HCT116 (cell line): ENCODE data around the gene CCR6. TPM values are rescaled to one million over a fixed set of nuclear protein-coding genes. Genes with fewer than 3 reads are reported as not detected.

ENCODE experiments used
- ATAC-seq: fragments of 200-7000 bp; cut with Tn5 transposase; 2 replicates; pipeline ENCODE4 v1.9.1; 2020; ENCODE audit warnings: mild to moderate bottlenecking, moderate library complexity
- BruUV-seq: library from RNA; stranded (reverse); fragments of 400-500 nt; replicated peaks from 2 replicates; lab custom pipeline; 2021; lab: Mats Ljungman, UMichigan
- CTCF ChIA-PET: fragments of 300-600 bp; sonication (Branson Sonifier 250); formaldehyde crosslinking; loops from one replicate; lab custom pipeline; 2021; ENCODE audit warnings: antibody characterized with exemption; lab: Charles Lee
- POLR2A ChIA-PET: fragments of 300-600, 350-600 bp; sonication (Branson Sonifier 250); formaldehyde crosslinking; loops from one replicate; lab custom pipeline; 2021; ENCODE audit warnings: antibody characterized with exemption; lab: Charles Lee
- RAD21 ChIA-PET, 2 experiments: fragments of 300-600 bp; sonication (Branson Sonifier 250); formaldehyde crosslinking; loops; one replicate each; lab custom pipeline; 2023; ENCODE audit warnings: low total read pairs in 2 of 2; ENCODE audit not compliant: uncharacterized antibody in 2 of 2, unreplicated experiment in 2 of 2, low non-redundant PET in 1 of 2; lab: Charles Lee
- DNase-seq: peaks from one replicate; pipeline ENCODE4 v3.0.0-alpha.2; 2010; ENCODE audit warnings: low read depth, low spot score
- H2AFZ ChIP-seq: fragments of 200-600 bp; shearing (Covaris generic), sonication (generic); 2 replicates; pipeline ENCODE4 v1.6.1; 2017; ENCODE audit warnings: low read depth, mixed run types, mixed read lengths, antibody characterized with exemption, low read length; ENCODE audit not compliant: poor library complexity, severe bottlenecking
- H3K27ac ChIP-seq: 2 replicates; pipeline ENCODE4 v1.5.1; 2012; ENCODE audit warnings: low read depth, low read length
- H3K27me3 ChIP-seq: fragments of 200-600 bp; sonication (generic); 2 replicates; pipeline ENCODE4 v1.6.1; 2016; ENCODE audit warnings: mixed run types, low read length, mixed read lengths; ENCODE audit not compliant: insufficient read depth
- H3K36me3 ChIP-seq, 2 experiments: fragments of 200-500 bp in 1 of 2; fragments of 200-600 bp in 1 of 2; sonication (Bioruptor generic) in 1 of 2; sonication (generic) in 1 of 2; 2 replicates each; pipeline versions ENCODE4 v1.5.1 to v1.6.1; 2014 to 2016; ENCODE audit warnings: low read length in 2 of 2, inconsistent platforms in 1 of 2, mixed read lengths in 1 of 2, mixed run types in 1 of 2; ENCODE audit not compliant: insufficient read depth in 2 of 2, control insufficient read depth in 1 of 2
- H3K4me1 ChIP-seq, 2 experiments: fragments of 200-600 bp in 1 of 2; sonication (generic) in 1 of 2; 2 replicates each; pipeline versions ENCODE4 v1.5.1 to v1.6.1; 2012 to 2017; ENCODE audit warnings: low read length in 2 of 2, inconsistent platforms in 1 of 2, mild to moderate bottlenecking in 1 of 2, mixed read lengths in 1 of 2, mixed run types in 1 of 2, moderate library complexity in 1 of 2; ENCODE audit not compliant: insufficient read depth in 2 of 2, control insufficient read depth in 1 of 2
- H3K4me2 ChIP-seq: fragments of 200-600 bp; sonication (generic); 2 replicates; pipeline ENCODE4 v1.6.1; 2017; ENCODE audit warnings: mixed run types, low read length, mixed read lengths
- H3K4me3 ChIP-seq, 2 experiments: fragments of 200-600 bp in 1 of 2; sonication (generic) in 1 of 2; replicated peaks in 1 of 2; 2 replicates each; pipeline ENCODE4 v1.5.1; 2011 to 2016; ENCODE audit warnings: low read length in 2 of 2, control low read depth in 1 of 2, low read depth in 1 of 2, mild to moderate bottlenecking in 1 of 2, mixed read lengths in 1 of 2, mixed run types in 1 of 2
- H3K79me2 ChIP-seq: fragments of 200-600 bp; sonication (generic); 2 replicates; pipeline ENCODE4 v1.6.1; 2017; ENCODE audit warnings: mild to moderate bottlenecking, mixed run types, low read length, moderate library complexity, mixed read lengths; ENCODE audit not compliant: insufficient read depth
- H3K9ac ChIP-seq: fragments of 200-600 bp; sonication (generic); 2 replicates; pipeline ENCODE4 v1.6.1; 2016; ENCODE audit warnings: low read length, mixed read lengths
- H3K9me2 ChIP-seq: fragments of 200-600 bp; sonication (generic), shearing (Covaris generic); 2 replicates; pipeline ENCODE4 v1.6.1; 2017; ENCODE audit warnings: mixed run types, mild to moderate bottlenecking, moderate library complexity; ENCODE audit not compliant: insufficient read depth
- H3K9me3 ChIP-seq, 2 experiments: fragments of 200-500 bp in 1 of 2; fragments of 200-600 bp in 1 of 2; sonication (Bioruptor generic) in 1 of 2; sonication (generic) in 1 of 2; 2 replicates each; pipeline ENCODE4 v1.6.1; 2014 to 2017; ENCODE audit warnings: low read length in 2 of 2, mixed read lengths in 2 of 2, inconsistent platforms in 1 of 2, low read depth in 1 of 2, mild to moderate bottlenecking in 1 of 2, mixed run types in 1 of 2, moderate library complexity in 1 of 2; ENCODE audit not compliant: control insufficient read depth in 1 of 2, insufficient read depth in 1 of 2
- H4K20me1 ChIP-seq: fragments of 200-600 bp; sonication (generic), shearing (Covaris generic); 2 replicates; pipeline ENCODE4 v1.6.1; 2017; ENCODE audit warnings: mixed run types, mild to moderate bottlenecking, moderate library complexity; ENCODE audit not compliant: insufficient read depth
- ATF3 ChIP-seq: IDR thresholded peaks from 2 replicates; pipeline ENCODE4 v1.6.1; 2012
- CBX3 ChIP-seq: IDR thresholded peaks from 2 replicates; pipeline ENCODE4 v1.6.1; 2012; ENCODE audit warnings: low read depth
- ELF1 ChIP-seq: IDR thresholded peaks from 2 replicates; pipeline ENCODE4 v1.6.1; 2012; ENCODE audit warnings: low read depth, borderline replicate concordance
- FOSL1 ChIP-seq: IDR thresholded peaks from 2 replicates; pipeline ENCODE4 v1.6.1; 2012; ENCODE audit warnings: low read depth
- POLR2A ChIP-seq: IDR thresholded peaks from 2 replicates; pipeline ENCODE4 v1.7.0; 2011; ENCODE audit warnings: borderline replicate concordance; ENCODE audit not compliant: insufficient read depth, insufficient read length; ENCODE audit errors: extremely low read depth
- POLR2AphosphoS5 ChIP-seq: IDR thresholded peaks from 2 replicates; pipeline ENCODE4 v1.6.1; 2011; ENCODE audit warnings: mild to moderate bottlenecking, low read depth, low read length, moderate library complexity
- REST ChIP-seq: IDR thresholded peaks from 2 replicates; pipeline ENCODE4 v1.6.1; 2012; ENCODE audit warnings: low read depth
- SRF ChIP-seq: IDR thresholded peaks from 2 replicates; pipeline ENCODE4 v1.6.1; 2012; ENCODE audit warnings: low read depth
- YY1 ChIP-seq: IDR thresholded peaks from 2 replicates; pipeline ENCODE4 v1.6.1; 2011; ENCODE audit warnings: low read length, low read depth, moderate library complexity, mild to moderate bottlenecking; ENCODE audit not compliant: insufficient replicate concordance; ENCODE audit errors: extremely low read depth
- ZBTB33 ChIP-seq: IDR thresholded peaks from 2 replicates; pipeline ENCODE4 v1.6.1; 2011; ENCODE audit warnings: mild to moderate bottlenecking, low read length, moderate library complexity; ENCODE audit not compliant: insufficient replicate concordance; ENCODE audit errors: extremely low read depth
- ZFX ChIP-seq: fragments of 450-650 bp; IDR thresholded peaks from 2 replicates; pipeline ENCODE4 v1.6.1; 2017
- ZNF274 ChIP-seq: fragments of 200-500 bp; sonication (Bioruptor generic); IDR thresholded peaks from 2 replicates; pipeline ENCODE4 v1.6.1; 2014; ENCODE audit warnings: mild to moderate bottlenecking, low read depth, low read length, inconsistent platforms
- intact Hi-C: fragments of 100-400 bp; cut with micrococcal nuclease; formaldehyde crosslinking; loops from 2 replicates; pipeline ENCODE4 v1.10.0; 2022
- total RNA-seq: library from RNA; stranded (reverse); gene quantifications from one replicate; pipeline ENCODE4 v1.2.1, GENCODE V29; 2021; ENCODE audit not compliant: unreplicated experiment

Gene CCR6
- total RNA-seq, 1 experiment from 2014 or later, result not detected

GRCh38 chr6:167078745-167079144 is 44.2 kb upstream of the CCR6 start:
- Histone ChIP-seq H3K9me3 (no peaks in the 10 kb centered on the region), H3K9me2 (no peaks in the 10 kb centered on the region), H3K27me3 (peaks cover 10% of the 10 kb centered on the region; the same call in 1 of the 2 replicates), H3K4me1 (no peaks in the 10 kb centered on the region), H3K4me3 (no peak overlapping the region), H4K20me1 (no peaks in the 10 kb centered on the region)
- intact Hi-C loops, result no loop called here
- CTCF ChIA-PET, result no interaction called here
- TF ChIP-seq ZNF274 (no peak), YY1 (no peak), REST (no peak), POLR2AphosphoS5 (no peak), ZBTB33 (no peak), SRF (no peak), FOSL1 (no peak), POLR2A (no peak), CBX3 (no peak), ATF3 (no peak), ELF1 (no peak), ZFX (no peak)
- TF ChIP-seq, all 23 proteins: peak for 0
- no peak overlapping the region for H2AFZ ChIP-seq
- H3K4me2 ChIP-seq, result no peak overlapping the region
- BruUV-seq, result no TSS peak
- POLR2A ChIA-PET, result no interaction called here
- H3K79me2 ChIP-seq, result no peaks in the 10 kb centered on the region
- RAD21 ChIA-PET, result no interaction called here
- no peak overlapping the region for H3K9ac ChIP-seq
- no peak overlapping the region for H3K27ac ChIP-seq
- DNase-seq (no peak), ATAC-seq (no peak)
- H3K36me3 ChIP-seq, result no peaks in the 10 kb centered on the region
